HepG2 (cell line): ENCODE measurements around the gene TAF13. TPM values are rescaled to one million over a fixed set of nuclear protein-coding genes. Genes with fewer than 3 reads are reported as not detected.

Experiments used
- AGO1 ChIP-seq: fragments of 200-400 bp; formaldehyde crosslinking; IDR thresholded peaks from 2 replicates; pipeline ENCODE4 v1.6.1; 2017; ENCODE audit warnings: mild to moderate bottlenecking, low read depth, low read length, moderate library complexity; ENCODE audit not compliant: poor library complexity, severe bottlenecking
- ARID4A ChIP-seq: sonication (generic); formaldehyde crosslinking; IDR thresholded peaks from 2 replicates; pipeline ENCODE4 v1.5.0; 2020; ENCODE audit warnings: mild to moderate bottlenecking, missing genetic modification reagents, borderline replicate concordance
- FOSL2 ChIP-seq: sonication (generic); formaldehyde crosslinking; IDR thresholded peaks from 2 replicates; pipeline ENCODE4 v1.4.0; 2020; ENCODE audit warnings: missing genetic modification reagents
- GPN1 ChIP-seq: sonication (generic); formaldehyde crosslinking; IDR thresholded peaks from 2 replicates; pipeline ENCODE4 v1.5.1; 2020; ENCODE audit warnings: missing genetic modification reagents, borderline replicate concordance
- JUND ChIP-seq: sonication (generic); formaldehyde crosslinking; IDR thresholded peaks from 2 replicates; pipeline ENCODE4 v1.8.0; 2022; ENCODE audit warnings: mild to moderate bottlenecking, missing genetic modification reagents
- SMAD9 ChIP-seq: sonication (generic); formaldehyde crosslinking; IDR thresholded peaks from 2 replicates; pipeline ENCODE4 v1.5.1; 2020; ENCODE audit warnings: mild to moderate bottlenecking, missing genetic modification reagents
- U2AF2 ChIP-seq: fragments of 200-400 bp; formaldehyde crosslinking; IDR thresholded peaks from 2 replicates; pipeline ENCODE4 v1.6.1; 2017; ENCODE audit warnings: low read depth, mild to moderate bottlenecking, low read length
- ZEB1 ChIP-seq: IDR thresholded peaks from 2 replicates; pipeline ENCODE4 v1.6.1; 2012; ENCODE audit warnings: mild to moderate bottlenecking, low read depth, inconsistent platforms; ENCODE audit not compliant: insufficient replicate concordance
- ZNF142 ChIP-seq: sonication (generic); formaldehyde crosslinking; IDR thresholded peaks from 2 replicates; pipeline ENCODE4 v1.4.0; 2020; ENCODE audit warnings: missing genetic modification reagents
- ZNF143 ChIP-seq: sonication (generic); formaldehyde crosslinking; IDR thresholded peaks from 2 replicates; pipeline ENCODE4 v1.4.0; 2020; ENCODE audit warnings: missing genetic modification reagents
- ZNF281 ChIP-seq: sonication (generic); formaldehyde crosslinking; IDR thresholded peaks from 2 replicates; pipeline ENCODE4 v1.4.0; 2020; ENCODE audit warnings: missing genetic modification reagents, borderline replicate concordance
- ZNF292 ChIP-seq: sonication (generic); formaldehyde crosslinking; IDR thresholded peaks from 2 replicates; pipeline ENCODE4 v1.8.1; 2022; ENCODE audit warnings: mild to moderate bottlenecking, low read depth, missing genetic modification reagents, borderline replicate concordance
- ZNF33B ChIP-seq: sonication (generic); formaldehyde crosslinking; IDR thresholded peaks from 2 replicates; pipeline ENCODE4 v1.5.1; 2020; ENCODE audit warnings: mild to moderate bottlenecking, missing genetic modification reagents
- ZNF343 ChIP-seq: sonication (generic); formaldehyde crosslinking; IDR thresholded peaks from 2 replicates; pipeline ENCODE4 v1.4.0; 2020; ENCODE audit warnings: mild to moderate bottlenecking, missing genetic modification reagents
- polyA plus RNA-seq, 8 experiments: library from polyadenylated mRNA; depleted of rRNA in 3 of 8; stranded (reverse) in 7 of 8; unstranded in 1 of 8; fragments of >200 nt; fragmentation: Illumina TruSeq in 4 of 8; extraction: Trizol in 4 of 8; gene quantifications; 2 replicates each; pipeline versions ENCODE4 v1.2.1 to v1.2.3, GENCODE V29; 2011 to 2016; ENCODE audit warnings: low read depth in 4 of 8, missing spikeins in 1 of 8, mixed read lengths in 1 of 8; ENCODE audit not compliant: insufficient read depth in 1 of 8
- total RNA-seq, 5 experiments: library from RNA; depleted of rRNA; stranded (reverse); fragments of >200 nt; fragmentation: Illumina TruSeq; extraction: Trizol; gene quantifications; 2 replicates each; pipeline ENCODE4 v1.2.3, GENCODE V29; 2016; ENCODE audit warnings: low read depth in 1 of 5
- TF ChIP-seq, protein P1 (sequence below): IDR thresholded peaks from 2 replicates; pipeline ENCODE4 v1.6.1; 2016; ENCODE audit warnings: mild to moderate bottlenecking, missing biosample characterization, missing genetic modification reagents

The TAF13 gene
- total and polyA plus RNA-seq, 2 of the 13 experiments (the other 11 are each of a cell fraction or from before 2014, with no cell fraction given): 11.5 to 36.3 TPM

GRCh38 chr1:109089242-109090015, 13.6 kb upstream of the TAF13 start (continued):
- TF ChIP-seq ARID4A (CRISPR knock-in tag) (peak; percentile 47; the same call in 1 of the 2 replicates), ZNF343 (CRISPR knock-in tag) (0 out of 2 replicates have a peak, but pooled peaks have one; percentile 42), ZNF281 (CRISPR knock-in tag) (0 out of 2 replicates have a peak, but pooled peaks have one; percentile 10), ZNF33B (no peak), U2AF2 (no peak), ZEB1 (peak; percentile 51), AGO1 (no peak), ZNF142 (CRISPR knock-in tag) (peak; percentile 40; the same call in 1 of the 2 replicates), GPN1 (no peak), ZNF143 (CRISPR knock-in tag) (0 out of 2 replicates have a peak, but pooled peaks have one; percentile 33), FOSL2 (CRISPR knock-in tag) (peak; percentile 49), JUND (CRISPR knock-in tag) (no peak), SMAD9 (CRISPR knock-in tag) (no peak), ZNF292 (CRISPR knock-in tag) (no peak; the same call in 1 of the 2 replicates)
- TF ChIP-seq, protein P1, sequence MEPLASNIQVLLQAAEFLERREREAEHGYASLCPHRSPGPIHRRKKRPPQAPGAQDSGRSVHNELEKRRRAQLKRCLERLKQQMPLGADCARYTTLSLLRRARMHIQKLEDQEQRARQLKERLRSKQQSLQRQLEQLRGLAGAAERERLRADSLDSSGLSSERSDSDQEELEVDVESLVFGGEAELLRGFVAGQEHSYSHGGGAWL (CRISPR knock-in tag): no peak
